GM18517 (cell line): Measurements from ENCODE around the gene TTC14.

Experiments
- ATAC-seq: cut with Tn5 transposase; IDR thresholded peaks from one replicate; pipeline ENCODE4 v1.9.1; 2021; ENCODE audit warnings: mild to moderate bottlenecking, moderate library complexity; ENCODE audit not compliant: unreplicated experiment

Gene TTC14

DNA sequence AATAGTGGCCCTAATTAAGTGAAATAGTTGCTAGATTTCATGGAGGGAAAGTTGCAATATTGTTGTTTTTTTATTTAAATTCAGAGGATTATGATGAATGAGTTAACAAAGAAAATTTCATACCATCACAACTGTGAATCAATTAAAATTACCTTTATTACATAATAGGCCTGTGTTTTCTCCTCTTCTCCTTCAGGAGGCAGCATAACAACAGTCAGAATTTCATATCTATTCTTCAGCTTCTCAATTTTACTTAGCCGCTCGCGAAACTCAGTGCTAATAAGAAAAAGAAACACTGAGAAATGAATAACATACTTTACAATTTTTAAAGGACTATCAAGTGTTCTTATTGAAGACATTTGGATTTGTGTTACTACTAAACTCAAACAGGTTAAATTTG is 29.4 kb downstream of the TTC14 start:
- no peak for ATAC-seq

DNA sequence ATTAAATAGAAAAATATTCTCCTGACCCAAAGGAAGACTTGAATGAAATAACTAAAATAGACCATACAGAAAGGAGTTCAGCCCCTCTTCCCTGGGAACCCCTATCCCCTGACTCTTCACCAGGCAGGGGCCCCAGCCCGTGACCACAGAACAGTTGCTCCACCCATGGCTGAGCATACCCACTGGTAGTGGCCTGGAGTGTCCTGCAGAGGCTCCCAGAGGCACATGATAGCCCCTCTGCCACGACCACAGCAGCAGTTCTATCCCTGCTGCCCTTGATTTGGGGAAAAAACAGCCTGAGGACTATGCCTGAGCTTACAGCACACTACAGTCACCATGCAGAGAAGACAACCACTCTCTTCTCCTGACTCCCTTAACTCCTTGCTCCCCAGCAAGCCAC is 31.8 kb downstream of the TTC14 start:
- no peak for ATAC-seq

DNA sequence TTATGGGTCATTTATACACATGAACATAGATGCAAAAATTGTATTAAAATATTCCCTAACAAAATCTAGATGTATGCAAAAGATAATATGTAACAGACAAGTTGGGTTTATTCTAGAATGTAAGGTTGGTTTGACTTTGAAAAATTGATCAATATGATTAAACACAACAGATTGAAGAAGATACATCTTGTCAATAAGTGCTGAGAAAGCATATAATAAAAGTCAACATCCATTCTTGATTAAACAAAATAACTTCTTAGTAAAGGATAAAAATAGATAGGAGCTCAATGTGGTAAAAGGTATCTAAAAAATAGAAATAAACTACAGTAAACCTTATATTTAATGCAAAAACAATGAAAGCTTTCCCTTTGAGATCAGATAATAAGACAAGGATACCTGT is 39.0 kb downstream of the TTC14 start:
- ATAC-seq = no peak

DNA sequence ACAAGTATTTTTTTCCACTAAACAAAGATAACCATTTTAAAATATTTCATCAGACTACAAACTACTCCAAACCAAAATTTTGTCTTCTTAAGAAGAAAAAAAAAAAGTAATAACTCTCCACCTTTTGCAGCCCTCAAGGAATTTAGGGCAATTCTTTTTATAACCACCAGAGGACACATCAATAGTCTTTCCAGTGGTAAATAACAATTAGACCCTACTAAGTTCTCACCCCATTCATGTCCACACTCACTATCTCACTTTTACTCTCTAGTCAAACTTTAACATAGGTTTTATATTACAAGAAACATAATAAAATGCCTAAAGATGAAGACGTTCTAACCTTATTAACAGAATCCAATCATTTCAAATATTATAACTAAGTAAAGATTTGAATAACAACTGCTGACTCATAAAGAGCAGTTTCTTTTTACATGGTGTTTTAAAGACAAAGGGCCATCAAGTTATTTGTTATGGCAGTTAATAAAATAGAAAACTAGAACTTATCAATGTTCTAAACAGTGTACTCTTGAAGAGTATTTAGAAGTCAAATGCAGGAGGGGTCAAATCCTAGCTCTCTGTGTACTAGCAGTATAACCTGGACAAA is 44.3 kb downstream of the TTC14 start:
- ATAC-seq = peak; percentile 71

DNA sequence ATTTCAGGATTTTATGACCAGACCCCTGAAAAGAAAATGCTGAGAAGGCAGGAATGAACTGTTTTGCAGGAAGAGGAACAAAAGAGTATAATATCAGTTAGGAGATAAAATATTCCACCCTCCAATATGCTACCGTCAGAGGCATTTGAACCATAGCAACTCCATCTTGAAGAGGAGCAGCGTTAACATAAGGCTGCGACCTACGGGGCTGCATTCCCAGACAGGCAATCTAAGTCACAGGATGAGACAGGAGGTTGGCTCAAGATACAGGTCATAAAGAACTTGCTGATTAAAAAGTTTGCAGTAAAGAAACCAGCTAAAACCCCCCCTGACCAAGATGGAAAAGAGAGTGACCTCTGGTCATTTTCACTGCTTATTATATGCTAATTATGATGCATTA is 54.4 kb downstream of the TTC14 start:
- ATAC-seq = no peak

DNA sequence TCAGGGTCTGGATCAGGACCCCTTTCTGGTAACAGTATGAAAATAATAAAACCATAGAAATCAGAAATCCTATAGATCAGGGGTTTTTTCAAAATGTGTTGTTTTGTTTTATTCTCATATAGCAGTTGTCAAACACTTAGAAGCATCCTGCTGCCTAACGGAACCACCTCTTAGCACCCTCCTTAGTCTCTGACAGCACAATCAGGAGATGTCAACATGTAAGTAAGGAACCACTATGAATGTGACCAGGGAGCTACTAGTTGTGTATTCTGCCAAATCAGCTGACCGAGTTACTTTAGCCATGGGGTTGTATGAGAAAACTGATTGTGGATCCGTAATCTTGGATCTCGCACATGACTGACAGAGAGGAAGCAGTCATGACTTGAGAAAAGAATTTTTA is 55.1 kb downstream of the TTC14 start:
- ATAC-seq = no peak
